HUDEP-2 (cell line): ENCODE results near the gene LPCAT2.
A peak's percentile ranks its signal among the peaks of the same experiment; 100 is the strongest.
"Not testable (repeated sequence)": the region's sequence is repeated elsewhere in the genome, so short reads cannot be mapped to it uniquely, and the experiment has no call there.

Experiments
- DNase-seq, 76 experiments: peaks; one replicate each; lab custom pipeline; 2025; ENCODE audit not compliant: unreplicated experiment in 76 of 76; lab: John Stamatoyannopoulos, UW

LPCAT2 gene

GRCh38 chr16:55576384-55576783, 67.5 kb downstream of the LPCAT2 start:
- no peak for DNase-seq

GRCh38 chr16:55577887-55578286, 69.0 kb downstream of the LPCAT2 start:
- no peak for DNase-seq

- DNase-seq = no peak
These were observed 76.8 kb downstream of the LPCAT2 start for GRCh38 chr16:55585631-55586030.

GRCh38 chr16:55588799-55589198, 79.9 kb downstream of the LPCAT2 start:
- DNase-seq = no peak

GRCh38 chr16:55592306-55592705, 83.4 kb downstream of the LPCAT2 start:
- no peak for DNase-seq

- DNase-seq = no peak
These were observed 89.1 kb downstream of the LPCAT2 start for GRCh38 chr16:55597928-55598327.

- no peak for DNase-seq
These were observed 97.0 kb downstream of the LPCAT2 start for GRCh38 chr16:55605754-55606336.

- no peak for DNase-seq
These were observed 104.9 kb downstream of the LPCAT2 start for GRCh38 chr16:55613613-55614335.

GRCh38 chr16:55615071-55615470, 106.2 kb downstream of the LPCAT2 start:
- no peak for DNase-seq

- not testable (repeated sequence) for DNase-seq
These were observed 106.8 kb downstream of the LPCAT2 start for GRCh38 chr16:55615670-55616069.

GRCh38 chr16:55621771-55622170, 112.9 kb downstream of the LPCAT2 start:
- no peak for DNase-seq

- no peak for DNase-seq
These were observed 113.4 kb downstream of the LPCAT2 start for GRCh38 chr16:55622272-55622671.

- peak in 11 of 76 experiments; percentile 2 to 29 (median 8) for DNase-seq
These were observed 114.2 kb downstream of the LPCAT2 start for GRCh38 chr16:55622930-55623561.

GRCh38 chr16:55623640-55624039, 114.8 kb downstream of the LPCAT2 start:
- no peak for DNase-seq

GRCh38 chr16:55624696-55625095, 115.8 kb downstream of the LPCAT2 start:
- DNase-seq = no peak

GRCh38 chr16:55625843-55626242, 117.0 kb downstream of the LPCAT2 start:
- no peak for DNase-seq

- DNase-seq = no peak
These were observed 119.6 kb downstream of the LPCAT2 start for GRCh38 chr16:55628306-55628968.

- no peak for DNase-seq
These were observed 121.9 kb downstream of the LPCAT2 start for GRCh38 chr16:55630774-55631173.

GRCh38 chr16:55632259-55632658, 123.4 kb downstream of the LPCAT2 start:
- no peak for DNase-seq

- DNase-seq = no peak
These were observed 125.3 kb downstream of the LPCAT2 start for GRCh38 chr16:55634193-55634592.
